OCI-M1 (cell line): ENCODE results near the gene CHEK2.
"Not testable (repeated sequence)": the region's sequence is repeated elsewhere in the genome, so short reads cannot be mapped to it uniquely, and the experiment has no call there.

Experiments used
- DNase-seq: peaks from one replicate; lab custom pipeline; 2025; lab: John Stamatoyannopoulos, UW

The CHEK2 gene

DNA sequence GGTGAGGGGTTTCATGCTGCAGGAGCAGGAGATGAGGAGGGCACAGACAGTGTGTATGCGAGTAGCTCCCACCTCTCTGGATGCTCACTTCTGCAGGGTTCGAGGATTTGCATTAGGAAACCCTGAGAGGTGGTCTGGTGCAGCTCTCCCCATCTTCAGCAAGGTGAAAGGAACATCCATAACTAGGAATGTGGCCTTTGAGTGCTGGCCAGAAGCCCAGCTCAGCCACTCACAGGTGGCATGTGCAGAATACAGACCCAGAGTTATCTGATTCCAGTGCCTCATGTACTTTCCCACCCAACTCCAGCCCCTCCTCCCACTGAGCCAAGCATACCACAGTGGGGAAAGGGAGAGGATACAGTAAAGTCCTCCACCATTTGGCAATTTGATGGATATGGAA, 51.8 kb downstream of the CHEK2 start:
- not testable (repeated sequence) for DNase-seq

DNA sequence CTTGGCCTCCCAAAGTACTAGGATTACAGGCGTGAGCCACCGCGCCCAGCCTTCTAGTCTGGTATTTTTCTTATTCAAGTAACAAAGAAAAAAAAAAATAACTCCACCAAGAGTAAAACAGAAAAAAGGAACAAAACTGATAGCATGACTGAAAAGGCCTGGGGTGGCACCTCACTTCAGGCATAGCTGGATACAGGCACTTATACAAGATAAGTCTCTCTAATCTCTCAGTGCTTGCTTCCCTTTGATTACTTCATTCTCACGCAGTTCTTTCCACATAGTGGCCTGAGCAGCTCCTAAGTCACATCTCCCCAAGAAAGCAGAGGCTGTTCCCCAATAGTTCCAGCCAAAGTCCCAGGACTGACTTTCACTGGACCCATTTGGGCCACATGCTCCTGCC, 58.7 kb downstream of the CHEK2 start:
- peak; percentile 34 for DNase-seq

DNA sequence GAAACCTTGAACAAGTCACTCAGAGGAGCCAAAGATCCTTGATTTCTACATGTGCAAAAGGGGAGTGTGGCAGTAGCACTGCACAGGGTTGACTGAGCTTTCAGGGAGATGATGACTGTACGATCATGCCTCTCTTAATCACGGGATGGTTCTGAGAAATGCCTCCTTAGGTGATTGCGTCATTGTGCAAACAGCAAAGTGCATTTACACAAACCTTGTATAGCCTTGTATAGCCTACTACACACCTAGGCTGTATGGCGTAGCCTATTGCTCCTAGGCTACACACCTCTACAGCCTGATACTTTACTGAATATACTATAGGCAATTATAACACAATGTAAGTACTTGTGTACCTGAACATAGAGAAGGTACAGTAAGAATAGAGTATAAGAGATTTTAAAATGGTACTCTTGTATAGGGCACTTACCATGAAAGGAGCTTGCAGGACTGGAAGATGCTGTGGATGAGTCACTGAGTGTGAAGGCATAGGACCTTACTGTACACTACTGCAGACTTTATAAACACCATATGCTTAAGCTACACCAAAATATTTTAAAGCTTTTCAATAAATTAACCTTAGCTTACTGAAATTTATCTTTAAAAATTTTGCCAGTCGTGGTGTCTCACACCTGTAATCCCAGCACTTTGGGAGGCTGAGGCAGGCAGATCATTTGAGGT, 60.7 kb downstream of the CHEK2 start:
- DNase-seq, result peak; percentile 3

DNA sequence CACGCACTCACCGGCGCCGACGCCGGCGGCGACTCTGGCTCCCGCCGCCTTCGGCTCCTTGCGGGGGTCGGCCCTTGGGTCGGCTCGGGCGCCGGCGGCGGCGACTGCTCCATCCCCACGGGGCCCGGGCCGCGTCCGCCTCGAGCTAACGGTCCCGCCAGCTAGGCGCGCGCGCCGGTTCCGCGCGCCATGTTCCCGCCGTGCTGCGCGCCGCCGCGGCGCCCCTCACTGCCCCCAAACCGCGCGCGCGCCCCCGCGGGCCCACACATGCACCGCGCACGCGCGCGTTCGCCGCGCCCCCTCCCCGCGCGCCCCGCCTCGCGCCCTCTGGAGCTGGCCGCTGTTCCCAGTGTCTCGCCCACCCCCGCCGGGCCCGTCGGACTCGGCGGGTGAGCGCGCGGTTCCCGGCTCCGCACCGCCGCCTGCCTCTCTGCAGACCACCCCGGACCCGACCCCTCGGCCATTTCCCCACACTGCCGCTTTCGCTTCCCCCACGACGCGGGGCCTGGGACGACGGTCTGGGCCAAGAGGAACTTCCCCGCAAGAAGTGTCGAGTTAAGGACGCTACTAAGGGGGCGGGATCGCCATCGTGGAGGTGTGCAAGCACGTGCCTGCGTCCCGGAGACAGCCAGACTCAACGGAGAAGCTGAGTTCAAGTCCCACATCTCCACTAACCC, 61.9 kb downstream of the CHEK2 start, which contains the start of gene TTC28:
Gene TTC28, minus strand, starts transcription at position 230 of the 677 bp plus-strand sequence. Its CDS starts 117 bp downstream, at position 113.
- not testable (repeated sequence) for DNase-seq

DNA sequence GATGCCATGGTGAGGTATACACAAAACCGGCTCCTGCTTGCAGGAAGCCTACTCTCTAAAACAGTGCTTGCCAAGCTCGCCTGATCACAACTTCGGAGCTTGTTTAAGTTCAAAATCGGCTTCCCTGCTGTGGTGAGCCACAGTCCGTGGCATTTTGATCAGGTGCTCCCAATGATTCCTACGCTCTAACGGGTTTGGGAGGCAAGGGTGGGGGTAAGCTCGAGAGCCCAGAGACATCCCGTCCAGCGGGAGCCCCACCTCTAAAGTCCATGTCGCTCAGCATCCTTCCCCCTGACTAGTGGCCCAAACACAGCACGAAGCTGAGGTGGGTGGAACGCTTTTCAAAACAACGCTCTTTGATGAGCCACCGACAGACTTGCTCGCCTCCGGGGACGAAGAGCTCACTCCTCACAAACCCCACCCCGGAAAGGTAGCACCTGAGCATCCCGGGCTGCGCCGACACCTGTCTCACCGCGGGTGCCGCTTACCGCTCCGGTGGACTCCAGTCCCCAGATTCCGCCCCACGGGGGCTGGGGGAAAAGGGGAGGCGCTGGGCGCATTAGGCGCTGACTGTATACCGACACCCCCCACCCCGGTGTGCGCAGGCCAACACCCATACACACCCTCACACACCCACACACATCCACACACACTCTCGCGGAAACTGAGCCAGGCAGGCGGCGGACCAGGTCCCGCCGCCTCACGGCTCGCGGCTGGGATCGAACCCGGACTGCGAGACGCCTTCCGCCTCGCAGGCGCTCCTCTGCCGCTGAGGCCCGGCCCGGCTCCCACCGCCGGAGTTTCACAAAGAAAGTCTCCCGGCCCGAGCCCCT, 62.6 kb downstream of the CHEK2 start:
- DNase-seq, result not testable (repeated sequence)

DNA sequence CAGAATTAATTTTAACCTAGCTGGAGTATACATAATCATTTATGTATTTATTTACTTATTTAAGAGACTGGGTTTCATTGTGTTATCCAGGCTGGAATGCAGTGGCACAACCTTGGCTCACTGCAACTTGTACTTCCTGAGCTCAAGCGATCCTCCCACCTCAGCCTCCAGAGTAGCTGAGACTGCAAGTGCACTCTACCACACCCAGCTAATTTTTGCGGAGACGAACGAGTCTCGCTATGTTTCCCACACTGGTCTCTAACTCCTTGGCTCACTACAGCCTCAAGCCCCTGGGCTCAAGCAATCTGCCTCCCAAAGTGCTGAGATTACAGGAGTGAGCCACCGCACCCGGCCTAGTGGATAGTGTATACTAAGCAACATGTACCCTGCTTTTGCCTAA, 63.5 kb downstream of the CHEK2 start:
- not testable (repeated sequence) for DNase-seq

DNA sequence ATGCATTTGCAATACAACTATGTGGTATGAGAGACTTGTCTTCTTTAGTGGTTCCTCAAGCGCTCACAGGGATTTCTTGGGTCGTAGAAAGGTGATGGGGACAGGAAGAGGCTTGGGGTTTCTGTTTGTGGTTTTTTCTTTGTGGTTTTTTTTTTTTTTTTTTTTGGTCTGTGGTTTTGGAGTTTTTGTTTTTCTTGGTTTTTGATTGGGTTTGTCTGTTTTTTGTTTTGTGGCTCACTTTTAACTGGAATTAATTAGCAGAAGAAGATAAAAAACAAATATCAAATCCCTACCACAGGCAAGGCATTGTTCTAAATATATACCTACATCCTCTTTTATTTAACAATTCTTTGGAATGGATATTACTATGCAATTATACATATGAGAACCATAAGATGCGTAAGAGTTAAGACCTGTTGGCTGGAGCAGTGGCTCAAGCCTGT, 67.5 kb downstream of the CHEK2 start:
- DNase-seq, result peak; percentile 89

DNA sequence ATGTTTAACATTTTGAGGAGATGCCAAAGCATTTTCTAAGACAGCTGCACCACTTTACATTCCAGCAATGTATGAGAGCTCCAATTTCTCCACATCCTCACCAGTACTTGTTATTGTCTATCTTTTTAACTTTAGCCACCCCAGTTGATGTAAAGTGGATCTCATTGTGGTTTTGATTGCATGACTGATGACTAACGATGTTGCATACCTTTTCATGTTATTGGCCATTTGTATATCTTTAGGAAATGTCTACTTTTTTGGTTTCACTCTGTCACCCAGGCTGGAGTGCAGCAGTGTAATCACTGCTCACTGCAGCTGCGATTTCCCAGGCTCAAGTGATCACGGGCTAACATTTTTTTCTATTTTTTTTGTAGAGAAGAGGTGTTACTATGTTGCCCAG, 70.9 kb downstream of the CHEK2 start:
- DNase-seq, result no peak

DNA sequence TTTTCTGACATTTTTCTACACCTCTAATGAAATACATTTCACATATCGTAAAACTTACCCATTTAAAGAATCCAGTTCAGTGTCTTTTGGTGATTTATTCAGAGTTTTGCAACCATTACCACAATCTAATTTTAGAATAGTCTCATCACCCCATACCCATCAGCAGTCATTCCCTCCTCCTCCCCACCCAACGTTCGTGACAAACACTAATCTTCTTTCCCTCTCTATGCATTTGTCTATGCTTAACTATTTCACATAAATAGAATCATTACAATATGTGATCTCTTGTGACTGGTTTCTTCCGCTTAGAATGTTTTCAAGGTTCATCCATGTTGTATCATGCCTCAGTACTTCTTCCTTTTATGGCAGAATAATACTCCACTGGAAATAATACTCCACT, 71.5 kb downstream of the CHEK2 start:
- DNase-seq, result peak; percentile 30

DNA sequence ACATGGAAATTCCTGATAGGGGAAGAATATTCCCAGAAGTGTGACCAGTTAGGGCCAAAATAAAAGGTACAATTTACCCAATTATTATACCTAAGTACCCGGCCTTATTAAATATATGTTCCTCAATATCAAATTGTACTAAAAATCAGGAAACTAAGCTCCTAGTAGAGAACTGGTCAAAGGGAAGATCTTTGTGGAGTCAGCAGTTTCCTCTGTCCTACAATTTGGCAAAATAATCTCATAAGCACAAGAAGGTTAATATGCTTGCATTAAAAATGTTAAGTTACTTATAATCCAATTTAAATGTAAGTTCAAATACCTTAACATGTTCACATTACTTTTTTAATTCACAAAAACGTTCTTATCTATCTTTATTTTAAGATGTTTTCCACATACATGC, 72.2 kb downstream of the CHEK2 start:
- no peak for DNase-seq

DNA sequence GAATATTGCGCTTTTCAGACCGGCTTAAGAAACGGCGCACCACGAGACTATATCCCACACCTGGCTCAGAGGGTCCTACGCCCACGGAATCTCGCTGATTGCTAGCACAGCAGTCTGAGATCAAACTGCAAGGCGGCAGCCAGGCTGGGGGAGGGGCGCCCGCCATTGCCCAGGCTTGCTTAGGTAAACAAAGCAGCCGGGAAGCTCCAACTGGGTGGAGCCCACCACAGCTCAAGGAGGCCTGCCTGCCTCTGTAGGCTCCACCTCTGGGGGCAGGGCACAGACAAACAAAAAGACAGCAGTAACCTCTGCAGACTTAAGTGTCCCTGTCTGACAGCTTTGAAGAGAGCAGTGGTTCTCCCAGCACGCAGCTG, 78.1 kb downstream of the CHEK2 start:
- DNase-seq, result not testable (repeated sequence)

DNA sequence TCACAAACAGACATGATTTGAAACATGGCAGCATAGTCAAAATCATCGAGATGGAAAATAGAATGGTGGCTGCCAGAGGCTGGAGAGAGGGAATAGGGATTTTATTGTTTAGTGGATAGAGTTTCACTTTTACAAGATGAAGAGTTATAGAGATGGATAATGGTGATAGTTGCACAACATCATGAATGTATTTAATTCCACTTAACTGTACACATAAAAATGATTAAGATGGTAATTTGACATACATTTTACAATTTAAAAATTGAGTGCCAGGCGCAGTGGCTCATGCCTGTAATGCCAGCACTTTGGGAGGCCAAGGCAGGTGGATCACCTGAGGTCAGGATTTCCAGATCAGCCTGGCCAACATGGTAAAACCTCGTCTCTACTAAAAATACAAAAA, 83.2 kb downstream of the CHEK2 start:
- no peak for DNase-seq

DNA sequence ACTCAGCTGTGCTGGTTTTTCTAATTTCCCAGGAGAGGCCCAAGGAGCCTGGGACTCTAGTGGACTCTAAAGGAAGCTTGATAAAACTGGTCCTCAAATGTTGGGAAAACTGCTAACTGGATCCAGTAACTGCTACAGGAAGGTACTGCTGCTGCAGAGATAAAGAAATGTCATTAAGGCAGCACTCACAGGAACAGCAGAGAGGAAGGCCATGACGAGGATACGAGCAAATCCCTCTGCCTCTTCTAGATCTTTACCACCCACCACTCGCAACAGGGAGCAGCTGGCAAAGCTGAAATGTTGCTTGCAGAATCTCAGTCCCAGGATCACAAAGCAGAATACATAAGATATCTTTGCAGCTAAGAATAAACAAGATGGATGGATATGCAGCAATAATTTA, 85.4 kb downstream of the CHEK2 start:
- DNase-seq, result no peak

DNA sequence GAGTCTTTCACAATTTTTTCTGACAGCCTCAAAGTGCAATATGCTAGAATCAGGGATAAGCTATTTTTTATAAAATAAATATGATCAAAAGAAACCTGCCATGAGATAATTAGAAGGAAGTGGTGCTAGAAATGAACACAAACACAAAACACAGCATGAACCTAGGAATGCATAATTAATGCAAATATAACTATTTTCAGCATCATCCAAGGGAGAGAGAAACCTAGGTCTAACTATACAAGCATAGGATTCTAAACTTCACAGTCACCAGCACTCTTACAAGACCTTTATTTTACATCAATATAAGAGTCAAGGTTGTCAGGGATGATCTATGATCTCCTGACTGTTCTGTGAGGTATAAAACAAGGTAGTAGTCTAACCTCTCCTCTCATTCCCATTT, 91.2 kb downstream of the CHEK2 start:
- no peak for DNase-seq

DNA sequence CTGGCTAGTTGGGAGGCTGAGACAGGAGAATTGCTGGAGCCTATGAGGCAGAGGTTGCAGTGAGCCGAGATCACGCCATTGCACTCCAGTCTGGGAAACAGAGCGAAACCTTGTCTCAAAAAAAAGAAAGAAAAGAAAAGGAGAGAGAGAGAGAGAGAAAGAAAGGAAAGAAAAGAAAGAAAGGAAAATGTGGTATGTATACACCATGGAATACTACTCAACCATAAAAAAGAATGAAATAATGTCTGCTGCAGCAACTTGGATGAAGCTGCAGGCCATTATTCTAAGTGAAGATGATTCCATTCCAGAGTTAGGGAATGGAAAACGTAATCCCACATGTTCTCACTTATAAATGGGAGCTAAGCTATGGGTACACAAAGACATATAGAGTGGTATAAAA, 92.8 kb downstream of the CHEK2 start:
- no peak for DNase-seq

DNA sequence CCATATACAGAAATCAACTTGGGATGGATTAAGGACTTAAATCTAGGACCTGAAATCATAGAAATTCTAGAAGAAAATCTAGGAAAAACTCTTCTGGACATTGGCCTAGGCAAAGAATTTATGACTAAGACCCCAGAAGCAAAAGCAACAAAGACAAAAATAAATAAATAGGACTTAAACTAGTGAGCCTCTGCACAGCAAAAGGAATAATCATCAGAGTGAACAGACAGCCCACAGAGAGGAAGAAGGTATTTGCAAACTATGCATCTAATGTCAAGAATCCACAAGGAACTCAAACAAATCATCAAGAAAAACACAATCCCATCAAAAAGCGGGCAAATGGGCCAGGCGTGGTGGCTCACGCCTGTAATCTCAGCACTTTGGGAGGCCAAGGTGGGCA, 94.4 kb downstream of the CHEK2 start:
- DNase-seq, result no peak

DNA sequence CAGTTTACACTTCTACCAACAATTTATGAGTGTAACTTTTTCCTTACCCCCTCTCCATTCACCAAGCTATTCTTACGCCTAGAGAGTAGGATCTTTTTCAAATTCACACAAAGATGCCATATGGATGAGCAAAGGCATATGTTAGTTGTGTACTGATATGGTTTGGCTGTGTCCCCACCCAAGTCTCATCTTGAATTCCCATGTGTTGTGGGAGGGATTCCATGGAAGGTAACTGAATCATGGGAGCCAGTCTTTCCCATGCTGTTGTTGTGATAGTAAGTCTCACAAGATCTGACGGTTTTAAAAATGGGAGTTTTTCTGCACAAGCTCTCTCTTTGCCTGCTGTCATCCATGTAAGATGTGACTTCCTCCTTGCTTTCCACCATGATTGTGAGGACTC, 102.3 kb downstream of the CHEK2 start:
- DNase-seq, result no peak
